Mucosa of gallbladder (tissue), 1 donor: ENCODE results near the gene PTPRE. TPM values are rescaled to one million over a fixed set of nuclear protein-coding genes. Genes with fewer than 3 reads are reported as not detected.
"Not testable (repeated sequence)": the region's sequence is repeated elsewhere in the genome, so short reads cannot be mapped to it uniquely, and the experiment has no call there.

Source experiments
- DNase-seq: peaks from one replicate; pipeline ENCODE4 v3.0.0-alpha.2; 2020; ENCODE audit warnings: low spot score
- total RNA-seq: library from RNA; stranded (reverse); gene quantifications from one replicate; pipeline ENCODE4 v1.2.1, GENCODE V29; 2021
- donor health status: DM: no; HTN: no; CAD: no.

PTPRE gene
- total RNA-seq, 1 donor from 2014 or later = 25.1 TPM

DNA sequence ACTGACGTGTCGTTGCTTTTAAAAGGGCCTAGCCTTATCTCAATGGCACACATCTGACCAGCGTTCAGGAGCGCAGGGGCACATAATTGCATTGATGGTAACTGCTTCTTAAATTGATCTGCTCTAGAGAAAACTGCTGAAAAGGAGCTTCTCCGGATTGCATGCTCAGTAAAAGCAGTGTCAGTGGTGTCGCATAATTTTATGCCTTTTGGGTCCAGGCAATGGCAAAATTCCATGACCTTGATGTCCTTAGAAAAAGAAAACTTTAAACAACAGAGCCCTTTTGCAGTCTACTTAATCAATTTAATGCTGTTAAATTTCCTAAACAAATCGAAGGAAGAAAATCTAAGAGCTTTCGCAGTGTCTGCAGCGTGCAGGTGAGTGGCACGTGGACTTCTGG is 75.7 kb downstream of the PTPRE start:
- DNase-seq = no peak

DNA sequence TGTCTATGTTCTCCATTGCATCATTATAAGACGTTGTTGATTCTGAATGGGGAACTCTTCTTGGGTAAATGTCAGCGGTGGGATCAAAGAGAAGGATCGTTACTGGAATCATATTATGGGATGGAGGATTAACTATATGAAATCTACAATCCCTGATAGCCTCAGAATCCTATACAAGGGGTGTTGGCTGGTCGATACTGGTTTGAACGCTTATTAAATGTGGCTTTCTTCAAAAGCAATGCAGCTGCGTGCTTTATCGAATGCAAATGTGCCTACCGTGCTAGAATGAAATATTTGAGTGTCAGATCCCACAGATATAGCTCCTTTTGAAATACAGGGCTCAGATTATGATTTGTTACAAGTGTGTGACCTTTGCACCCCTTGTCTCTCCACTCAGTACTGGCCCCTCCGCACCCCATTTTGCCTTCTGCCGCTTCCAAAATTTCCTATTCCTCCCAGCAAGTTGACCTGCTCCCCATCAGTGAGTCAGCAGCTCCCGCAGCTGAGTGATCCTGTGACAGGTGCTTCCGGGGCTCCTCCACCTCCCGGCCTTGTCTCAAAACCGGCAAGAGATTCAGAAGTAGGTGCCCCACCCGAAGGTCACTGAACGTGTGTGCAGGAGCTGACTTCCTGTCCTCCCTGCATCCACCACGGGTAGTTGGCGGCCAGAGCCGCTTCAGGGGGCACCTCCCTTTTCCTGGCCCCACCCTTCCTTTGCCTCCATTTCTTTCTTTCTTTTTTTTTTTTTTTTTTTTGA is 76.6 kb downstream of the PTPRE start:
- no peak for DNase-seq

DNA sequence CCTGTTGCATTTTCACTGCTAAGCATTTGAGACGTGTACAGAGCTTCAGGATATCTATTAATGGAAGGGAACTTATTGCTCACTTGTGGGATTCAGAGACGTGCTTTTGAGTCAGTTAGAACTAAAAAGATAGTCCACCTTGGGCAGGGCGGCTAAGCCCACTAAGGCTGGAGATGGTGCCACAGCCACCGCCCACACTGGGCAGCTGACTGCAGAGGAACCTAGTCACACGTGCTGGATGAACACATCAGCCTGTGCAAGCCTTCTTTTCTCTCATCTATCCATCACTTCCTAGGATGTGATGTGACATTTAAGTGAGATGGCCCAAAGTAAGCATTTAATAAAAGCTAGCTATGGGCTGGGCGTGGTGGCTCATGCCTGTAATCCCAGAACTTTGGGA is 78.0 kb downstream of the PTPRE start:
- no peak for DNase-seq

DNA sequence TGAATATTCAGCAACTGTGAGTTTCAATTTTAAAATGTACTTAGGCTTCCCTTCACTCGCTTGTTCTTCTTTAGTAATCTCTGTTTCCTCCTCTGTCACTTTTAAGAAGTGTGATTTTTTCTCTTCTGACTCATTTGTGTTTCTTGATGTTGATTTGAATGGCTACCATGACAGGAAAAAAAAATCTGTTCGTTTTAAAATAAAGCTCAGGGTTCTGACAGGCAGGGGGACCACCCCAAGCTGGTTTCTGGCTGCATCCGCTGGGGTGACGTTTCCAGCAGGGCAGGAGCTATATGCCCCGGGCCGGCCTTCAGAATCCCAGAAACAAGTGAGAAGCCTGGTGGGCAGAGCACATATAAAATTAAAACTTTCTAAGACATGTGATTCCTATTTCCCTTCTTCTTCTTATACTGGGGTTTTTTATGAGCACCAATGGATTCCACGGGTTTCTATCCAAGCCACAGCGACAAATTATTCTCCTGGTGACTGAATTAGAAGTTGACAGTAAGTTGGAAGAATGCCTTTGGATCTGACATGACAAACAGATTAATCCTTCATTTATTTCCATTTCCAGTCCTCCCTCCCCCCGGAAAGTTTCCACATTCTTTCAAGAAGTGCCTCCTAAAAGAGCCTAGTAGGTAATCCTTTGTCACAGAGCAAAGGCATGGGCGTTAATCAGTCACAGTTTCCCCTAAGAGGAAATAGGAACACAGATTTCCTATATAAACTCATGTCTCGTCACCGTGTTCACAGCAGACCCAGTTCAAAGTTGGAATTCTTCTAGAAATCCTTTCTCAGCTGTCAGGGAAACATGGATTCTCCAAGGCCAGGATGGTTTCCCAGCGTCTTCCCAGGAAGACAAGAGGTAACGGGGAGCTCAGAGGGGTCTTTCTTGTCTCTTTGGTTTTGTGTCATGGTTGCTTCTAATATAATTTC is 79.9 kb downstream of the PTPRE start:
- no peak for DNase-seq

DNA sequence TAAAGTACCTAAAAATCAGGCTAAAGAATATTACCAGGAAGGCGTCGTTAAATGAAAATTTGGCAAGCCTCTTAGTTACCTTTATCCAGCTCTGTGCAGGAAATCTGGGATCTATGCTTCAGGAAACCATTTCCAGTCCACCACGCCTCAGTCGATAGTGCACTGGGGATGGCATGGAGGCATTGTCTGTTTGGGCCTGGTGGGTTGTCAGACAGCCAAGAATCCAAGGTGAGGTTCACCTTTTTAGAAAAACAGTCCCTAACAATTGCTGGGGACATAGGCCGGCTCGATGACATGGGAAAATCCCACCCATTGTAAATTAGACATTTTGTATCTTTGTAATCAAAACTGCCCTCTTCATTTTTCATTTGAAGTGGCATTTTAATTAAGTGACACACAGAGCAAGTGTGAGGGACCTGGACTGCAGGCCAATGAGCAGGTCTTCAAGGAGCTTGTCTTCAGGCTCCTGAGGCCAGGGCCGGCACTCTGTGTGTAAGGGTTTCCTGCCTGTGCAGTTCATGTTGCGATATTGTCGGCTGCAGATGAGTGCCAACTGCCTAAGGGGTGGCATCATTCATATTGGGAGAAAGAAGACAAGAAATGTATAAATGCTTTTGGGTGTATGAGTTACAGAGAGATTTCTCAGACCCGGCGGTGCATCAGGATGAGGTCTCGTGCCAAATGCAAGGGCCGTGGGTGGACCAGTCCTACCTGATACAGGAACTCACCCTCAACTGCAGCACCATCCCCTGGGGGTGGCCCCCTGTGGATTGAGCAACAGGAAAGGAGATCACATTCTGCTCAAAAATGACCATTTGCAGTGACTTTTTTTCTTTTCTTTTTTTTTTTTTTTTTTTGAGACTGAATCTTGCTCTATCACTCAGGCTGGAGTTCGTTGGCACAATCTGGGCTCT is 80.8 kb downstream of the PTPRE start:
- no peak for DNase-seq

DNA sequence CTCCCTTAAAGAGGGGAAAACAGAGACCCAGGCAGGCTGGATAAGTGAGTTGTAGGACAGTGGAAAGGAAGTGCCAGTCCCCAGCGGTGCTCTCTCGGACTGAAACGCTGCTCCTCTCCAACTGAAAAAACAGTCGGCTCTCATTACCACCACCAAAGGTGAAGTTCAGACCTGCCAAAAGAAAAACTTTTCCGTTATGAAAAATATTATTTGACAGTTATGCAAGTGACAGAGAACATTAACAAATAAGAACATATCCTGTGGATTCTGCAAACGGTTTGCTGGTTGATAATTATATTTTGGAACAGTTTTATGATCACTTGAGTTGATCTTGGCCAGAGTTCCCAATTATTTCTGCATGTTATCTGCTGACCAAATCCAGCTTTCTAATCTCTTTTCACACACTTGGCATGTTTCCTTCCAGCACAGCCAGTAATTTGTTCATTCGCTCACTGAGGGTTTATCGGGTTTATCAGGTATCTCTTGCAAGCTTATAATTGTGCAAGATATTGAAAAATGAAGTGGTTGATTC is 82.6 kb downstream of the PTPRE start:
- no peak for DNase-seq

DNA sequence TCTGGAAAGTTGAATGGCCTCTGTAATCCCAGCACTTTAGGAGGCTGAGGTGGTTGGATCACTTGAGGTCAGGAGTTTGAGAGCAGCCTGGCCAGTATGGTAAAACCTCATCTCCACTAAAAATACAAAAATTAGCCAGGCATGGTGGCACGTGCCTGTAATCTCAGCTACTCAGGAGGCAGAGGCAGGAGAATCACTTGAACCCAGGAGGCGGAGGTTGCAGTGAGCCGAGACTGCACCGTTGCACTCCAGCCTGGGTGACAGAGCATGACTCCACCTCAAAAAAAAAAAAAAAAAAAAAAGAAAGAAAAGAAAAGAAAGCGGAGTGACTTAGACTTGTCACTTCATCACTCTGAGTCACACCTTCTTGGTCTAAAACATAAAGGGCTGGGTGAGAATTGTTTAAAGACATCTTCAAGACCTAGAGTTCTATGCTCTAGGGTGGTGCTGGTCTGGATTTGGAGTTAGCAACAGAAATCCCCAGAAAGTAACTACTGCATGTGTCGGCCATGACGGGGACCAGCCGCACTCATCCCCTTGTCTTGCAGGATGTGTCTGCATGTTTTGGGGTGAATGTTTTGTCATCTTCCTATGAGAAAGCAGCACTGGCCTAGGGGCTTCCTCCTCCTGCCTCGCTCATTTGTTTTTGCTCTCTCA is 83.4 kb downstream of the PTPRE start:
- DNase-seq = not testable (repeated sequence)

DNA sequence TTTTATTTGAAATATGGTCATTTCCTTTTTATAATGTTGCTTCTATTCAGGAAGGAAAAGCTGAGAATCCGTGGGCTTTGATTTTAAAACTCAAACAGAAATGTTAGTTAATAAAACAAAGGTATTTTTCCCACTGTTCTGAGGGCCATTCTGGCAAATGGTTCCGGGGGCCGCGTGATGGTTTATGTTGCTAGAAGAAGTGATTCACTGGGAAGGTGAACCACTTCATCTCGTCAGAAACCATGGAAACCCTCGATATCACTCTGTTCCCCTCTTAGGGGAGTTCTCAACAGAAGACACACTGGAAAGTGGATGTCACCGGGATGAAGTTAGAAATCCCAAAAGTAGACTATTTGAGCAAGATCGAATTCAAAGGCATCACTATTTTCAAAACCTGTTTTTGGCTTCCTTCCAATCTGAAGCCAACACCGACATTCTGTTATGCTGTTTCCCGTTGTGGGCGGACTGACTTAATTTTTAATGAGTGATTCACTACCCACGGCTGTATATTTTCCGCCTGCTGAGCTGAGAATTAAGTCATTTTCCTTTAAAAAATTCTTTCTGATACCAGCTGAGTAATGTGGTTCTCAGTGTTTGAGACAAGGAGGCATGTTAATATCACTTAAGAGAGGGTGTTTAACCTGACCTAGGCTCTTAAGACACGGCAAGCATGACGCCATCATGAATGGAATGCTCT is 84.1 kb downstream of the PTPRE start:
- DNase-seq = no peak

DNA sequence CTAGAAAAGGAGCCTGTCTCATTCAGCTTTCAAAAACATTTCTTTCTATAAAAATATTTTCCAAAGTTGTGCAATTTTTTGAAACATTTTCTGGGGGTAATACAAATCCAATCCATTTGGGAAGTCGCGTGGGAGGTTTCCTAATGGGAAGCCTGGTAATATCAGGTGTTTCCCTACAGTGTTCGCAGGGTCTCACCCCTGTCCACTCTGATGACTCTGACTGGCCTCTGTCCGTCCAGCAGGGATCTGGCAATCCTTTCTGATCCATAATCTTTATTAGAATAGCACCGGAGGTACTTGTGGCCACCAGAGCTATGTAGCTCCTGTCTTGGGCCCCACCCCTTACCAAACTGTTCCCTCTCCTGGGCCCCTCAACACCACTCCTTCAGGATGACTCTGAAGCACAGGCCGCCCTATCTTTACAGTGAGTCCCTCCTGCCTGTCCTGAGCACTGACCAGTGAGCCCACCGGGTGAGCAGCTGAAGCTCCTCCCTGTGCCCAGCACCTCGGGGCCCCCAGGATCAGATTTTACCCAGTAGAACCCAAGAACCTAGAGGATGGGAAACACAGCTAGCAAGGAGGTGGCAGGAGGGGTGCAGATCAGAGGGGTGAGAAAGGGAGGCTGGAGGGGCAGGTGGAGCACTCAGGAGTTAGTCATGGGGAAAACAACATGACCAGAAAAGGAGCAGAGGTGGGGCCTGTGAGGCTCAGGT is 84.8 kb downstream of the PTPRE start:
- no peak for DNase-seq

DNA sequence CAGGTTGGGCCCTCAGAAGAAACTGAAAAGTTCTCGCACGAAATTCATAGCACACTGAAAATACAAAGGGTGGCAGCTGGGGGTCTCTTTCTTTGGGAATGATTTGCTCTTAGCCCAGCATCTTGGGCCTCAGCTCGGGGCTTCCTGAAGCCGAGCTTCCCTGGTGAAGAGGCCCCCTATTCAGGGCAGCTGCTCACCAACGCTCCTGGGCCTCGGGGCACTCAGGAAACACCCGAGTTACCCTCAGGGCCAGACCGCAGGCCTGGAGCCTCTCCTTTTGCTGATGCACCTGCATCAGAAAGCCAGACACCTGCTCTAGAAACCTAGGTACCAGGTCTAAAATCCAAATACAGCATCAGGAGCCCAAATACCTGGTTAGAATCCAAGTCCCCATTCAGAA is 85.5 kb downstream of the PTPRE start:
- no peak for DNase-seq

DNA sequence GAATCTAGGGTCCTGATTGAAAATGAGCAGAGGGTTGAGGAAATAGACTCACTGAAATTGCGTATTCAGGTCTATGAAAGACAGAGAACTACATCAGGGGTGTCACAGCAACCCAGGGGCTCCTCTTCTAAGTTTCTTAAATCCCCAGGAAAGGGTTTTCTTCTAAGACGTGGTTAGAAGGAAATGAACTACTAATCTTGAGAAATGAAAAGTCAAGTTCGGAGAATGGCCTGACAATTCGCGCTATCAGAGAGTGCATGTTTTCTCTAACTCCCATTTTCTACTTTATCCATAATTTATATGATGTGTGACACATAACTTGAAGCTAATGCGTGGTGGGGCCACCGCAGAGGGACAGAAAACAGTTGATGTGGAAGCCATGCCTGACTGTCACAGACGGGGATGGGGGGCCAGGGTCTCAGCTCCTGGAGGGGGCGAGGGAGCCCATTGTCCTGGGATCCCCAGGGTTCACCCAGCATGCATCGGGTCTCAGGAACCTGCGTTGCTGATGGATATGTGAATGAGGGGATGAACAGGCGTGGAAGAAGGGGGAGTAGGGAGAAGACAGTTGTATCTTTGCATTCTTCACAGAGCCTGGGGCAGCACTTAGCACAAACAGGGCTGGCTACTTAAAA is 86.3 kb downstream of the PTPRE start:
- DNase-seq = no peak

DNA sequence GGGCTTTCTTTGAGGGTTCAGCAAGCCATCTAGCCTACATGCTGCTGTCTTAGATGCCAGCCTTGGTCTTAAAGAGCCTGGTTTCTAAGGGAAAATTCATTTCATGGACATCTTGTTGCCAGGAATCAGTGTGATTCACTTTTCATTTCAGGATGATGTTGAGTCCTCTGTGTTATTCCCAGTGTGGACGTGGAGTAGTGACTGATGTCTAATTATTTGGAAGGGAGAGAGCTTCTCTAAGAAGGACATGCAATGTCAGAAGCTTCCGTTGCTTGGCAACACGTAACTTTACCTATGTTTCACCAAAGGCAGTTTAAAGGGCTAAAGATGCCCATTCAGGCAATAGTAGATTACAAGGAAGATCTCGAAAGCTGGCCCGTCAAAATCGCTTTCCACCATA is 89.0 kb downstream of the PTPRE start:
- DNase-seq = no peak

DNA sequence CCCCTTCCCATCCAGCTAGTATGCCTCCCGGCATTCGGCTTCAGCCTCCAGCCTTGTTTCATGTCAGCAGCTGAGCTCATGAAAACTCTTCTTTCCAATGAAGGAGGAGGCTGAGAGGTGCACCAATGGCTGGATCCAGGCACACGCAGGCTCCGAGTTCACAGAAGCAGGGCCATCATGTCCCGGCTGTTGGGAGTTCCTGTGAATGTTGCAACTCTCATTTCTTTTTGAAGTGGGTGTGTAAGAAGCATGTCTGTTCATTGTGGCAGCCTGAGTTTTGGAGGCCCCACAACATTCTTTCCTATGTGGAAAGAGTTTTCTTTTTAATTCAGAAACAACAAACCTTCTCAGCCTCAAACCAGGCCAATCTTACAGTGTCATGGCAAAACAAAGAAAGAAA is 89.7 kb downstream of the PTPRE start:
- DNase-seq = no peak

DNA sequence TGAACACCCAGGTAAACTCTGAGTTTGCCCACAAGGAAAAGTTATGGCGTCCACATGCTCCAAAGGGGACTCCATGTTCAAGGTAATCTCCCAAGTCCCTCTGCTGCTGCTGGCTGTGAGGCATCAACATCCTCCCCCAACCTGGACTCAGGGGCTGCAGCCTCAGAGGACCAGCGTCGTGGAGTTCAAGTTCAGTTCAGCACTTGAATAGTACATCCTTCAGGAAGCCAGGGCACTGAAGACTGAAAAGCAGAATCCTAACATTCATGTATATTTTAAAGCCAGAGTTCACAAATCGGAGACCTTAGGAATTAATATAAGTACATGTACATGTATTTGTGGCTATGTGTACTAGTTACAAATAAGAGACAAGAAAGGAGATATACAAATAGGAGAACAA is 90.4 kb downstream of the PTPRE start:
- DNase-seq = no peak

DNA sequence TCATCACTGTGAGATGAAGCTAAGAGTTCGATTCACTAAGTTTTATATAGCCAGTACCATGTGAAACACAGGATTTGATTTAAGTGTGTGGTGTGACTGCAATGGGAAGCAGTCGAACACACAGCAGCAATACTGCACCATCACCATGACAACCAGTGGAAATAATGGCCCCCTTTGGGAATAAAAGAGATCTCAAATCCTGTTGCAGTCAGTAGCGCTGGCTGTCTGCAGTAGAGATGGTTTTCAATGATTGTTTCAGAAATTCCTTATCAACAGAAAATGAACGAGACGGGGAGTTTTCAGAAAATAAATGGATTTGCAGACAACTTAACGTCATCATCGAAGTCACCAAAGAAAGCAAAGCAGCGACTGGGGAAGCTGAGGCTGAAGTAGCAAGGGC is 91.0 kb downstream of the PTPRE start:
- no peak for DNase-seq

DNA sequence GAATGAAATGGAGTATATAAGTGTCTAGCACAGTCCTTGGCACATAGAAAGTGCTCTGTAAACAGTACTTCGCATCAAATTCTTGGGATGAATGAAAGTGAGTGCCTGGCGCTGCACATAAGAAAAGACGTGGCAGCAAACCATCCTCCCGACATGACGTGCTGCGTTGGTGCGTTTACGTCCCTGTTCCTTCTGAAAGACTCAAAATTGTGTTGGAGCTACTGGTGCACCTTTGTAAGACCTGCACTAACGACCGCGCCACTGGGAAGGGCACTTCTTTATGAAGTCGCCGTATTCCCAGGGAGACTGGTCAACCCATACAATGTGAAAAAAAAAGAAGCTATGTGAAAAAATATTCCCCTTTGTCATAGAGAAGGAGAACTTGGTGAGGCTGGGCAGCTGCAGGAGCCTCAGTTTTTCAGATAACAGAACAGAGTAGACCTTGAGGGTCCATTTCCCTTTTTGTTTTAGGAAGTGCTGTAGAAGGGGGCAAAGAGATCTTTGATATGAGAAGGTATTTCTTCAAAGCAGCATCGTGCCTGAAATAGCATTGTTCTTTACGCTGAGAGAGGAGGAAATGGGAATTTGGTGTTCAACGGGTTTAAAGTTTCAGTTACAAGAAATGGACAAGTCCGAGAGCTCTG is 91.7 kb downstream of the PTPRE start:
- DNase-seq = no peak

DNA sequence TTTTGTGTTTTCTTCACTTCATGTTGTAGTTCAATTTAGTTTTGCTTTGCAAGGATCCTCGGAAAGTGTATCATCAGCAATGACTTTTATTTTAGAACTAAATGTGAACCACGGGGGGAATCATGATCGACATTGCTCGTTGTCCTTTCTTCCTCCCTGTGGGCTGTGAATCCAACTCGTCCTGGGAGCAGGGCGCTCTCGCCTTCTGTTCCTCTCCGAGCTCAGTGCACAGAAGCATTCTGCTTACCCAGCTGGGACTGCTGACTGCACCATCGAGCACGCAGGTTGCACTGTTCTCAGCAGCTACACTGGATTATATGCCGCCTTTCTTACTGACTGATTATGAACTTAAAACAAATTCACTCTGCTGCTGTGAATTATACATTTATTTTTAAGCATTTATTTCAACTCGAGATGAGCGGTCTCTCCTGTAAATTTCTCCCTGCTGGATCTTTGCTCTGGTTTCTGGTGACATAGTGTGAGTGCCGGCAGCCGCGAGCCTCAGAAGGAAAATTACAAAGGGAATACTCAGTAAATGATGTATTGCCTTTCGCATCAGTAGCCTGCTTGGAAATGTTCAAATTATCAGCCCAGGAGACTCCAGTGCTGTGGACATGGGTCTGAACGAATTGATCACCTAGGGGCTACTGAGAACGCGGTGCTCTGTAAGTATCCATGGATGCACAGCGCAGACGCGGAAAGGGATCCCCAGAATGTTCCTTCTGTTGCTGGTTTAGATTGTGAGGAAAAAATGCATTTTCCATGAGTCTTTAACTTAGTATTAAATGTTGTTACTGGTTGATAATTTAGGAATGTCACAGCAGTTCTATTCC is 92.6 kb downstream of the PTPRE start:
- no peak for DNase-seq
